Activated CD8-positive, alpha-beta memory T cell treated with anti-CD3 and anti-CD28 coated beads for 1 hour (primary cell): ENCODE results near the gene TNNI2.

Source experiments
- DNase-seq, 2 donors: peaks; one replicate each; pipeline ENCODE4 v3.0.0-alpha.2; 2020; ENCODE audit warnings: low read depth in 1 of 2; ENCODE audit errors: extremely low read depth in 1 of 2

The TNNI2 gene

GRCh38 chr11:1820463-1821325, 18.1 kb upstream of the TNNI2 start:
- DNase-seq = no peak

DNA sequence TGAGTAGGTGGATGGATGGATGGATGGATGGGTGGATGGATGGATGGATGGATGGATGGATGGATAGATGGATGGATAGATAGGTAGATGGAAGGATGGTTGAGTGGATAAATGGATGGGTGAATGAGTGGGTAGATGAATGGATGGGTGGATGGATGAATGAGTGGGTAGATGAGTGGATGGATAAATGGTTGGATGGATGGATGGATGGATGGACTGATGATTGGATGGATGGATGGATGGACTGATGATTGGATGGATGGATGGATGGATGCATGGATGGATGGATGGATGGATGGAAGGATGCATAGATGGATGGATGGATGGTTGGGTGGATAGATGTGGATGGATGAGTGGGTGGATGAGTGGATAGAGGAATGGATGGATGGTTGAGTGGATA, 17.2 kb upstream of the TNNI2 start:
- DNase-seq = no peak

DNA sequence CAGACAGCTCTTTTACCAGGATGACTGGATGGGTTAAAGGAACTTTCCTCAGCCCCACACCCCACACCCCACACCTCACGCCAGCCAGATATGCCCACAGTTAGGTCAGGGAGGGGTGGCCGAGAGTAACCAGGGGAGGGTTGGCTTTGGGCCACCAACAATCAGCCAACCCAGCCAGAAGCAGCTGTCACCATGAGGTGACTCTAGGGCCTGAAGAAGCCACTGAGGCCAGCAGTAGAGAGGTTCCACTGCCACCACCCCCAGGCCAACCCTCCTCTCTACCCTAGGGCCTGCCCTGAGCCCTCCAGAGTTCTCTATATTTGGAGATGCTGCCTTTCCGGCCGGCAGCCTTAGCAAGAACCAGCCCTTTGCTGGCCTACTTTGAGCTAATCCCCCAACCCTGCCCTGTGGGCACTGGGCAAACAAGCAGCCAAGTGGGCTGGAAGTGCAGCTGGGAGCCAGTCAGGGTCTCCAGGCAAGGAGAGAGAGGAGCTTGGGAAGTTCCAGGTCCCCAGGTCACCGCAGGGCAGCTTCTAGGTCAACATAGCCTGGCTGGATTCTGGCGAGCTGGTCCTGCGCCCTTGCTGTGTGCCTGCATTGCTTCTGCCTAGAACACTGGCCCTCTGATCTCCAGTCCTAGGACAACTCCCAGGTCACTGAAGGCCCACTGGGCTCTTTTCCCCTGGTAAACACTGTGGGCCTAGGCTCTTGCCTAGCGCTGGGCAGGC, 16.0 kb upstream of the TNNI2 start:
- no peak for DNase-seq

DNA sequence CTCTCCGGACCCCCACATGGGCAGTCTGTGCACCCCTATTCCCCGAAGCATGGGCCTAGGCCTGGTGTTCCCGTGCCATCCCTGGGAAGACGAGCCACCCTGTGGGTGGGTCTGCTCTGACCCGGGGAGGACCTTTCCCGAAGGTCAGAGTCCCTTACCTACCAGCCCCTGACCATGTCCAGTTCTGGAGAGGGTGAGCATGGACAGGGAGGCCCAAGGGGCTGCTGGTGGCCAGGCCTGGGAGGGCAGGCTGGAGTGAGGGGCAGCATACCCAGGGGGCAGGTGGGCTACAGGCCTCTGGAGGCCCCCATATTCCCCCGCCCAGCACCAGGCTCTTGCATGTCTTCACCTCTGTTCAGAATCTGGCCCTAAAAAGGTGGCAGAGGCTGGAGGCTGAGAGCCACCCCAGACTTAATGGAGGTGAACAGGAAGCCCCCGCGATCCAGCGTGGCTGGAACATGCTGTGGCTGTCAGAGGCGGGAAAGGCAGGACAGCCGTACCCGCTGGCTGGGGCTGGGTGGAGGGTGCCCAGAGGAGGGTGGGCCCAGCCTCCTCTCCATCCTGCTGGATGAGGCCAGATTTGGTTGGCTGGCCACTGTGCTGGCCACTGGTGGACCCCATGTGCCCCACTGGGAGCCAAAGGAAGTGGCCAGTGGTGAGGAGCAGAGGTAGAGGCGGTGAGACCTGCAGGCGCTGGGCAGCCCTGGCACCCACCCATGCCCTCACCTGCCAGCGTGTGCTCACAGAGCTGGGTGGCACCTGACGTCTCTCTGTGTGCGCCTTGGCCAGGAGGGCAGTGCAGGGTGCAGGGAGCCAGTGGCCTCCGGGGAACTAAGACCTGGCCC, 15.2 kb upstream of the TNNI2 start:
- no peak for DNase-seq

GRCh38 chr11:1824221-1825038, 14.4 kb upstream of the TNNI2 start:
- no peak for DNase-seq

GRCh38 chr11:1825039-1825740, 13.6 kb upstream of the TNNI2 start:
- DNase-seq = no peak

GRCh38 chr11:1825785-1826451, 12.9 kb upstream of the TNNI2 start:
- no peak for DNase-seq

- DNase-seq = no peak
Observed at GRCh38 chr11:1826552-1827094, 12.2 kb upstream of the TNNI2 start.

DNA sequence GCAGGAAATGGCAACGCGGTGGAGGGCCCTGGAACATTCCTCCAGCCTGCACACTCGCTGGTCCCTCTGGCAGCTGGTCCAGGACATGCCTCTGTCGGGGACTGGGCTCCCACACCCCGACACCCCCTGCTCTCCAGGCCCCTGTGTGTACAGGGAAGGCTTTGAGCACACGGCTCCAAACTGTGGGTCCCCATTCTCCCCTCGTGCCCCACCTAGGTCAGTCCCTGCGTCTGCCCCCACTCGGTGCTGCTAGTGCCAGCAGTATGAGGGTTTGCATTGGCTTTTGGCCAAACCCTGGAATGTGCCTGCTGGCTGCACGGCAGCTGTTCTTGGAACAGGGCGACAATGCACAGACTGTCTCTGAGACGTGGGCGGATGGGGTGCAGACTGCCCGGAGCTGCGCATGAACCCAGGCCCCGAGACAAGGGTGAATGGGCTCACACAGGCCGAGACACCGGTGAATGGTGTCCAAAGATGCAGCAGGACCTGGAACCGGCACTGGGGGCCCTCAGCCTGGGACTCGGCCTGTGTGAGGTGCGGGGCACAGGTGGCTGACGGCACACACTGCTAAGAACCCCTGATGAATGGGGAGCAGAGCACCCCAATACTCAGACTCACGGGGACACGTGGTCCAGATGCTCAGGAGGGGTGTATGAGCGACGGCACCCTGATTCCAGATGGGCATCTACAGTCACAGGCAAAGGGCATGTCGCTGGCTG, 11.5 kb upstream of the TNNI2 start:
- DNase-seq = no peak

DNA sequence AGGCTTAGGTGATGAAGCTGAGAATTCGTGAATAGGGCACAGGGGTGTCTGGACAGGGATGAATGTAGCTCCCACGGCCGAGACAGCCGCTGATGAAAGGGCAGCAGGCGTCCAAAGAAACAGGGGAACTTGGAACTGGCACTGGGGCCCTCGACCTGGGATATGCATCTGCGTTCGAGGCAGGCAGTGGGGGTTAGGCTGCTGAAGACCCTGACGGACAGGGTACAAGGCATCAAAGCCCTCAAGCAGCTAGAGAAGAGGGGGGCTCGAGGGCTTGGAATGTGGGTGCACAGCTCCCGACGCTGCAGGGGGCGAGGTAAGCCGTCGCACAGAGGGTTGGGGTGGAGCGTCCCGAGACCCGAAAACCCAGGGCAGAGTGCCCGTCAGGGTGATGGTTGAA, 10.8 kb upstream of the TNNI2 start:
- DNase-seq = no peak

DNA sequence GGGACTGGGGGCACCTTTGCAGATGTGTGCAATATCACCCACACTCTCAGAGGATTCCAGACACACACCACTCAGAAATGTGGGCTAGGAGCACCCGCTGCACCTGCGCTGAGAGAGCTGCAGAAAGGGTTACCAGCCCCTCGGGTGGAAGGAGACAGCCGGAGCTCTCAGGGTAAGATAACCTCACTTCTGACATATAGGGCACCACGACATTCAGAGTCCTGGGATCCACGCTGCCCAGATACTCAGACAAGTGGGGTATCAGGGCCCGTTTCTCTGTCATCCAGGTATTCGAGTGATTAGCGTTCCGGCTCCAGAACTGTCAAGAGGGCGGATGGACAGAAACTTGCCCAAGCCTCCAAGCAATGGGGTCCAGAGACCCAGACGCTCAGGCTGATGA, 10.2 kb upstream of the TNNI2 start:
- DNase-seq = no peak

- DNase-seq = no peak
Observed at GRCh38 chr11:1829039-1829820, 9.6 kb upstream of the TNNI2 start.

DNA sequence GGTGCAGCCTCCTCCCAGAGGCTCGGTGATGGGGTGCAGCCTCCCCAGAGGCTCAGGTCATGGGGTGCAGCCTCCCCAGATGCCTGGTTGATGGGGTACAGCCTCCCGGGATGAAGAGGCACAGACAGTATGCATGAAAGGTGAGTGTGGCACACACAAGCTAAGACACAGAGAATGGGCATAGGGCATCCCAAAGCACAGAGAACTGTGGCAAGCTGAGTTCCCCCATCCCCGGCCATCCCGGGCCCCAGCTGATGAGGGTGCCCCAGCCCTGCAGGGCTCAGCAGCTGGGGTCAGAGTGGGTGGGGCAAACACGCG, 8.8 kb upstream of the TNNI2 start:
- no peak for DNase-seq

- no peak for DNase-seq
Observed at GRCh38 chr11:1830322-1831223, 8.2 kb upstream of the TNNI2 start.

DNA sequence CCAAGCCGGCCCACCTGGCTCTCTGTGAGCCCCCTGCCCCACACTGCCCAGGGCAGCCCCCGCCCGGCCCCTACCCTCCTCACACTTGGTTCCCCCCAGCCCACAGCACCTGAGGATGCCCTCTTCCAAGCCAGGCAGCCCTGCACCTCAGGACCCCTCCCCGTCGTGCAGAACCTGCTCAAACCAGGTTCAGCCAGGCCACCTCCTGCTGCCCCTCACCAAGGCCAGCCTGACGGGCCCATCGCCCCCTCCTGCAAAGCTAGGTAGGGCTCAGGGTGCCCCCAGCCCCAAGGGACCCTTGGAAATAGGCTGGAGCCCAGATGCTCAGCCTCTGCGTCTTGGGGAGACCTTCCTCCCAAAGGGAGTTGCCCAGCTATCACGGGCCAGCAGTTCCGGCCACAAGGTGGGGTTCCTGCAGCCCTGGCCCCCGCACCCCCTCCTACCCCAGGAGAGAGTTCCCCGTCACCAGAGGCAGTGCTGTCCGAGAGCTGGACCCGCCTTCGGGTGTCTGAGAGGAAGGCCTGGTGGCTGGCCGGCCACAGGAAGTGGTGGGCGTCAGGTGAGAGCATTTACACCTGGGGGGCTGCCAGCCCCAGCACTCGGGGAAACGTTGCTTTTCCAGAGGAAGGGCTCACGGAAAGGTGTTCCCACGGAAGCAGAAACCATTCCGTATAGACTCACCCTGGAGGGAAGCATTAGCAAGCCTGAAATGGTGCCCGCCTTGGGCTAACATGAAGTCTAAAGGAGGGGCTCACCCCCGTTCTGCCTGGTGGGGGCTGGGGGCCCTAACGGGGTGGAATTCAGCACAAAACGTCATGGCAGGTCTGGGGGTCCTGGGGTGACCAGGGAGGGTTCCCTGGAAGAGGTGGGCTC, 7.2 kb upstream of the TNNI2 start:
- DNase-seq = no peak
